ENCODE results near the gene TSC2. TPM values are rescaled to one million over a fixed set of nuclear protein-coding genes. Genes with fewer than 3 reads are reported as not detected.

Gene TSC2
- 35.9 and 45.7 TPM in 2 replicates for total RNA-seq

GRCh38 chr16:2047330-2048115 is at the start of gene TSC2, which contains the start of gene NTHL1:
Gene TSC2 (plus strand): TSS chr16:2047985. CDS start chr16:2048616, 631 bp downstream.
Gene NTHL1 (minus strand): TSS chr16:2047834. CDS start chr16:2047823, 11 bp downstream.

GRCh38 chr16:2009791-2010510 is 37.8 kb upstream of the TSC2 start, which contains the start of gene ZNF598:
Gene ZNF598 (minus strand): TSS chr16:2009821.

GRCh38 chr16:2019518-2019920 is 28.3 kb upstream of the TSC2 start, which contains the start of gene NPW:
Gene NPW (plus strand): TSS chr16:2019785.

GRCh38 chr16:2026461-2027023 is 21.2 kb upstream of the TSC2 start, which contains the start of gene NHERF2:
Gene NHERF2 (plus strand): TSS chr16:2026902. CDS start chr16:2027006, 104 bp downstream.

GRCh38 chr16:2135770-2136490 is 88.1 kb downstream of the TSC2 start, which contains the start of gene PKD1:
Gene PKD1 (minus strand): TSS chr16:2135898. CDS start chr16:2135689, 209 bp downstream.

Other genes starting within 250 kb of the TSC2 start
- gene HAGH, start 221.2 kb upstream of the TSC2 start, total RNA-seq: 70.5 and 79.0 TPM in 2 replicates
- gene FAHD1, start 220.8 kb upstream of the TSC2 start, total RNA-seq: 62.6 and 71.5 TPM in 2 replicates
- 0.28 TPM in 1 of 2 replicates, not detected in the other for gene MEIOB, start 175.8 kb upstream of the TSC2 start, total RNA-seq
- gene HS3ST6, start 129.6 kb upstream of the TSC2 start, total RNA-seq: not detected in 2 replicates
- gene MSRB1, start 104.8 kb upstream of the TSC2 start, total RNA-seq: 3.1 and 11.5 TPM in 2 replicates
- under 0.01 TPM in 1 of 2 replicates, not detected in the other for gene RPL3L, start 93.3 kb upstream of the TSC2 start, total RNA-seq
- gene NDUFB10, start 88.4 kb upstream of the TSC2 start, total RNA-seq: 84.0 and 160 TPM in 2 replicates
- 1,090 and 2,696 TPM in 2 replicates for gene RPS2, start 83.2 kb upstream of the TSC2 start, total RNA-seq
- gene RNF151, start 81.1 kb upstream of the TSC2 start, total RNA-seq: not detected in 2 replicates
- 27.1 and 56.0 TPM in 2 replicates for gene TBL3, start 75.9 kb upstream of the TSC2 start, total RNA-seq
- gene NOXO1, start 66.5 kb upstream of the TSC2 start, total RNA-seq: under 0.01 TPM in 1 of 2 replicates, not detected in the other
- gene GFER, start 63.8 kb upstream of the TSC2 start, total RNA-seq: 9.0 and 10.2 TPM in 2 replicates
- 2.3 and 2.8 TPM in 2 replicates for gene SYNGR3, start 58.0 kb upstream of the TSC2 start, total RNA-seq
- 8.5 and 21.1 TPM in 2 replicates for gene ZNF598, start 38.2 kb upstream of the TSC2 start, total RNA-seq
- 0.28 and 0.58 TPM in 2 replicates for gene NPW, start 28.2 kb upstream of the TSC2 start, total RNA-seq
- gene NHERF2, start 21.1 kb upstream of the TSC2 start, total RNA-seq: 20.6 and 41.8 TPM in 2 replicates
- gene NTHL1, start 151 bp upstream of the TSC2 start, total RNA-seq: 20.6 and 28.9 TPM in 2 replicates
- 96.4 and 129 TPM in 2 replicates for gene PKD1, start 87.9 kb downstream of the TSC2 start, total RNA-seq
- 0.56 and 0.58 TPM in 2 replicates for gene RAB26, start 100.6 kb downstream of the TSC2 start, total RNA-seq
- gene TRAF7, start 107.8 kb downstream of the TSC2 start, total RNA-seq: 33.8 and 44.3 TPM in 2 replicates
- 0.19 and 0.56 TPM in 2 replicates for gene CASKIN1, start 148.6 kb downstream of the TSC2 start, total RNA-seq
- gene MLST8, start 157.5 kb downstream of the TSC2 start, total RNA-seq: 20.3 and 34.1 TPM in 2 replicates
- gene BRICD5, start 162.9 kb downstream of the TSC2 start, total RNA-seq: 0.77 and 1.7 TPM in 2 replicates
- 10.1 and 22.8 TPM in 2 replicates for gene PGP, start 166.9 kb downstream of the TSC2 start, total RNA-seq
- 28.6 and 35.0 TPM in 2 replicates for gene E4F1, start 175.6 kb downstream of the TSC2 start, total RNA-seq
- gene DNASE1L2, start 188.5 kb downstream of the TSC2 start, total RNA-seq: 0.56 and 0.58 TPM in 2 replicates
- 21.4 and 30.5 TPM in 2 replicates for gene ECI1, start 203.6 kb downstream of the TSC2 start, total RNA-seq
- gene RNPS1, start 220.1 kb downstream of the TSC2 start, total RNA-seq: 39.2 and 117 TPM in 2 replicates